NCI-H146 (cell line): Measurements from ENCODE around the gene PC.
A peak's percentile ranks its signal among the peaks of the same experiment; 100 is the strongest.
"Not testable (repeated sequence)": the region's sequence is repeated elsewhere in the genome, so short reads cannot be mapped to it uniquely, and the experiment has no call there.

ENCODE experiments used
- DNase-seq: peaks from one replicate; lab custom pipeline; 2025; lab: John Stamatoyannopoulos, UW

PC gene

GRCh38 chr11:66958232-66958955 lies at the start of gene PC:
TSS of gene PC (minus strand) at chr11:66958383. CDS start at chr11:66872159, 86,224 bp downstream.
- peak; percentile 100 for DNase-seq

GRCh38 chr11:67007126-67007525 lies 48.9 kb upstream of the PC start:
- no peak for DNase-seq

DNA sequence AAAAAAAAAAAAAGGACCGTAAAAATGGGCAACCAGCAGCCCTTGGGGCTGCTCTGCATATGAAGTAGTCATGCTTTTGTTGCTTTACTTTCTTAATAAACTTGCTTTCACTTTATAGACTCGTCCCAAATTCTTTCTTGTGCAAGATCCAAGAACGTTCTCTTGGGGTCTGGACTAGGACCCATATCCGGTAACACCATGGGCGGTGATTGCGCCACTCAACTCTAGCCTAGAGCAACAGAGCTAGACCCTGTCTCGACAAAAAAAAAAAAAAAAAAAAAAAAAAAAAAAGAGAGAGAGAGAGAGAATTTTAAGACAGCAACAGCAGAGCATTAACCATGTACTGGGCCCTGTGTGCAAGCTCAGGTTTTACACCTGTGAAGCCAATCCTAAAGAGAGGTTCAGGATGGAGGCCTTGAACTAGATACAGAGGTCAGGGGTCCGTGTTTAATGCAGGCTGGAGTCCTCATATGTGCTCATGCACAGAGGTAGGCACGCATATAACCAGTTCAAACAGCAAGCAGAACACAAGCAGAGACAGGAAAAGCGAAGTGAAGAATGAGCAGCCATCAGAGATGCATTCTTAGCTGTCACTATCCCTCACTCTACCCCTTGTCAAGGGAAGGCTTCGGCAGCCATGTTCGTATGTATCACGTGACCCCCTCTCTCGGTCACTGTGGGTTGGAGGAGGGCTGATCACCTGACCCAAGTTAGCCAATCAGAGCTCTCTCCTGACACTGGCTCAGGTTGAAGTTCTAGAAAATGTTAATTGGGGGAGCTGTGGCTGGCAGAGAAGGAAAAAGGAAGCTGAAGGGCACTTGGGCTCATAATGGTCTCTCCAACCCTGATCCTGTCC lies 48.1 kb upstream of the PC start:
- DNase-seq: no peak

DNA sequence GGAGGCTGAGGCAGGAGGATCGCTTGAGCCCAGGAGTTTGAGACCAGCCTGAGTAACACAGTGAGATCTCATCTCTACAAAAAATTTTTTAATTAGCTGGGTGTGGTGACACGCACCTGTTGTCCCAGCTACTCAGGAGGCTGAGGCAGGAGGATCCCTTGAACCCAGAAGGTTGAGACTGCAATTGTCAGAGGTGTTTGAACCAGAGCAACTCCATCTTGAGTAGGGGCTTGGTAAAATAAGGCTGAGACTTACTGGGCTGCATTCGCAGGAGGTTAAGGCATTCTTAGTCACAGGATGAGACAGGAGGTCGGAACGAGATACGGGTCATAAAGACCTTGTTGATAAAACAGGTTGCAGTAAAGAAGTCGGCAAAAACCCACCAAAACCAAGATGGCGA lies 47.0 kb upstream of the PC start:
- DNase-seq: not testable (repeated sequence)

DNA sequence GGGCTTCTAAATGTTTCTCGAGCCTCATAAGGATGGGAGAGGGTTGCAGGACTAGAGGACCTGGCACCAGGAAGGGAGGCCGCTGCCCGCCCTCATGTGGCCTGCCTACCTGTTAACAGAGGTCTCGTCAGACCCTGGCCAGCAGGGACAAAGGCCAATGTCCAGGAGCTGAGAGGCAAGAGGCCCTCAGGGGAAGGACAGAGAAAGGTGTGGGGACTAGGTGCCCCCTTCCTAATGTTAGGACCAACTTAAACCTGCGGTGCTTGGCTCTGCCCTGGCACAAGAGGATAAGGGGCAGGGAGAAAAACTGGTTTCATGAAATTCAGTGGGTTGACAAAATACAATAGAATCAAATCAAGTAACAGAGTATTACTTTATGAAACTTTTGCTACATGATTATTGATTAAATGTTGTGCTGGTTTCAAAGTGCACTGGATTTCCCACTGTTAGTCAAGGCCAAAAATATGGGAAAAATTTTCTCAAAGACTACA lies 44.8 kb upstream of the PC start:
- no peak for DNase-seq

GRCh38 chr11:67002297-67002913 lies 44.2 kb upstream of the PC start:
- DNase-seq: peak; percentile 72

GRCh38 chr11:67001332-67001731 lies 43.1 kb upstream of the PC start:
- no peak for DNase-seq

- DNase-seq: no peak
These were observed 41.4 kb upstream of the PC start for GRCh38 chr11:66999555-66999954.

DNA sequence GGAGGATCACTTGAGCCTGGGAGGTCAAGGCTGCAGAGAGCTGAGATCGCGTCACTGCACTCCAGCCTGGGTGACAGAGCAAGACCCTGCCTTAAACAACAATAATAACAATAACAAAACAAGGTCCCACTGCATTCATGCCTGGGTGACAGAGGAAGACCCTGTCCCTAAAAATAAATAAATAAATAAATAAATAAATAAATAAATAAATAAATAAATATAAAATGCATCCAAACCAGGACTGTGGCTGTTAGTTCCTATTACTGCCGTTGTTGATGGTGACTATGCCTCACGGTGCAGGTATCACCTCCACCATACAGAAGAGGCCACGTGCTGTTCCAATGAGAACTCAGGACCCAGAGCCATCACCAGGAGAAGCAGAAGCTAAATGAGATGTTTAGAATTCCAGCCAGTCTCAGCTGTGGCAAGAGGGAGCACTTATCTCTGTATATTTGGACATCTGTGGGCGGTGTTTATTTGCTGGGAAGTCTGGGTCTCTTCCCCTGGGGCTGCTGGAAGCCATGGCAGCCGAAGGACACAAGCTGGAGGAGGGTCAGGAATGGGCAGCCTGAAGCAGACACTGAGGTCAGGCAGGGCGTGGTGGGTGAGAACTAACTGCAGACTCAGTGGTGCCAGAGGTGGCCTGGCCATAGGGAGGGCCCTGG lies 38.6 kb upstream of the PC start:
- peak; percentile 59 for DNase-seq

DNA sequence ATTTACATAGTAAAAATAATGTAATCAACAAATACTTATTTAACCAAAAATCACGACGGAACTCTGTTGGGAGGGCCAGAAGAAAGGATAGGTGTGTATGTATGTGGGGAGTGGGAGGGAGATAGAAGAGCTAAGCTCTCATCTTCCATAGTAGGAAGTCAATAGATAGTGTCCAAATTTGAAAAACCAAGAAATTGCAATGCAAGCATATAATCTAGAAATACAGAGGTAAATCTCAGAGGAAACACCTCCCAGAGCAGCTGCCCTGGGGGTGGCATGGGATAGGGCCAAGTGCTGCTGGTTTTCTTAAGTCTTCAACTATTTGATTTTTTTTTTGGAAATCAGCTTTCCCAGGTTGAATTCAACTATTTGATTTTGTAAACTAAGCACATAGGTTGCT lies 33.9 kb upstream of the PC start:
- DNase-seq: no peak

DNA sequence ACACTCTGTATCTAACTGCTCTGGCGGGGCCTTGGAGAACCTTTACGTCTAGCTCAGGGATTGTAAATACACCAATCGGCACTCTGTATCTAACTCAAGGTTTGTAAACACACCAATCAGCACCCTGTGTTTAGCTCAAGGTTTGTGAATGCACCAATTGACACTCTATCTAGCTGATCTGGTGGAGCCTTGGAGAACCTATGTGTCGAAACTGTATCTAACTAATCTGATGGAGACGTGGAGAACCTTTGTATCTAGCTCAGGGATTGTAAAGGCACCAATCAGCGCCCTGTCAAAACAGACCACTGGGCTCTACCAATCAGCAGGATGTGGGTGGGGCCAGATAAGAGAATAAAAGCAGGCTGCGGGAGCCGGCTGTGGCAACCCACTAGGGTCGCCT lies 31.2 kb upstream of the PC start:
- not testable (repeated sequence) for DNase-seq

GRCh38 chr11:66988741-66989140 lies 30.6 kb upstream of the PC start:
- DNase-seq: not testable (repeated sequence)

GRCh38 chr11:66987924-66988637 lies 29.9 kb upstream of the PC start:
- no peak for DNase-seq

- DNase-seq: no peak
These were observed 29.0 kb upstream of the PC start for GRCh38 chr11:66987158-66987620.

DNA sequence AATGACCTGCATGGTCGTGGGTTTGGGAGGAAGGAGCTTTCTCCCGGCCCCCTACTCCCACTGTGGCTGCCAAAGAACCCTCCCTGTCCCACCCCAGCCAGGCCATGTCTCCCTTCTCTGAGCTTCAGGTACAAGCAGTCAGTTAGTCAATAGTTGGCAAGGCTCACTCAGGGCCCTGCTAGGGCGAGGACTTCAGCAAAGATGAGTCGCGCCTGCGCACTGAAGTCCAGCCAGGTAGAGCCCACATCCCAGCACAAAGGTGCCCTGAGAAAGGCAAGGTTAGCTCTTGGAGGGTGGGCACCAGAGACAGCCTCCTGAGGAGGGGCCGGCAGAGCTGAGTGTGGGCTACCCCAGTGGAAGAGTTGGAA lies 28.0 kb upstream of the PC start:
- no peak for DNase-seq

- no peak for DNase-seq
These were observed 27.5 kb upstream of the PC start for GRCh38 chr11:66985508-66986177.

- DNase-seq: no peak
These were observed 25.2 kb upstream of the PC start for GRCh38 chr11:66983275-66983924.

DNA sequence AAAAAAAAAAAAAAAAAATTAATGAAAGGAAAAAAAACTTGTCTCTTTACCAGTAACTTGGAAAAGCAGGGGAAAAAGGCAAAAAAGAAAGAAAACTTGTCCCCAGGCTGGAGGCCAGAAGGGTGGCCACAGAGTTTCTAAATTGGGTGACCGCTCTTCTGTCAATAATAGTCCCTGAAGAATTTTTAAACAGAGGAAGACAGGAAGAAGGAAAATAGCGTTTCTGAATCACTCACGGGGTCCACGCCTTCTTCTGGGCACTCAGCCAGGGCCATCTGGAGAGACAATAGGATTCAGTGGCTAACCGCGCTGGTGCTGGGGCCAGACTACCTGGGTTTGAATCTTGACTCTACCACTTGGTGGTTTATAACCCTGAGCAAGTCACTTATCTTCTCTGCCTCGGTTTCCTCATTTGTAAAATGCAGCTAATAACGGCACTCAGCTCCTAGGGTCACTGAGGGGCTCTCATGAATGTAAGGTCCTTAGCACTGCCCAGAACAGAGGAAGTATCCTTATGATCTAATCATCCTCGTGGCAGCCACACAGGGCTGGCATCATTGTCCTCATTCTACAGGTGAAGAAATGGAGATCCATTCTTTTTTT lies 23.9 kb upstream of the PC start:
- DNase-seq: peak; percentile 86

- no peak for DNase-seq
These were observed 21.3 kb upstream of the PC start for GRCh38 chr11:66979336-66979980.
